NT2/D1 (cell line): ENCODE results near the gene EFNA4.

ENCODE experiments used
- DNase-seq: peaks from one replicate; pipeline ENCODE4 v3.0.0-alpha.2; 2011; ENCODE audit warnings: low read depth, low spot score
- H3K27me3 ChIP-seq: 2 replicates; pipeline ENCODE4 v1.6.0; 2011; ENCODE audit warnings: mild to moderate bottlenecking; ENCODE audit not compliant: insufficient read length, insufficient read depth
- H3K36me3 ChIP-seq: 2 replicates; pipeline ENCODE4 v1.6.1; 2011; ENCODE audit warnings: mild to moderate bottlenecking, low read length, mixed read lengths; ENCODE audit not compliant: insufficient read depth, insufficient read length
- H3K4me1 ChIP-seq: 2 replicates; pipeline ENCODE4 v1.5.1; 2011; ENCODE audit not compliant: insufficient read depth, insufficient read length
- H3K4me3 ChIP-seq: 2 replicates; pipeline ENCODE4 v1.5.1; 2011; ENCODE audit warnings: low read depth; ENCODE audit not compliant: insufficient read length
- H3K9ac ChIP-seq: 2 replicates; pipeline ENCODE4 v1.6.0; 2011; ENCODE audit warnings: low read depth; ENCODE audit not compliant: insufficient read length
- H3K9me3 ChIP-seq: 2 replicates; pipeline ENCODE4 v1.5.1; 2011; ENCODE audit warnings: mild to moderate bottlenecking, low read length; ENCODE audit not compliant: insufficient read depth
- SUZ12 ChIP-seq: IDR thresholded peaks from 2 replicates; pipeline ENCODE4 v1.6.1; 2011; ENCODE audit not compliant: insufficient read length, insufficient read depth; ENCODE audit errors: extremely low read depth
- YY1 ChIP-seq: IDR thresholded peaks from 2 replicates; pipeline ENCODE4 v1.6.1; 2011; ENCODE audit not compliant: insufficient read length, insufficient read depth
- ZNF274 ChIP-seq: IDR thresholded peaks from 2 replicates; pipeline ENCODE4 v1.6.1; 2011; ENCODE audit warnings: mild to moderate bottlenecking, low read depth, low read length

EFNA4 gene

GRCh38 chr1:155072531-155073289, 9.2 kb downstream of the EFNA4 start:
- H3K4me3 ChIP-seq: no peak overlapping the region
- no peak overlapping the region for H3K9ac ChIP-seq
- no peaks in the 10 kb centered on the region for H3K9me3 ChIP-seq

GRCh38 chr1:155073377-155074242, 10.1 kb downstream of the EFNA4 start:
- no peaks in the 10 kb centered on the region for H3K9me3 ChIP-seq
- peaks cover 57% of the 10 kb centered on the region for H3K4me1 ChIP-seq
- peaks cover 14% of the 10 kb centered on the region for H3K27me3 ChIP-seq
- DNase-seq: no peak
- TF ChIP-seq YY1 (no peak), ZNF274 (no peak), SUZ12 (no peak)
- no peak overlapping the region for H3K9ac ChIP-seq
- no peak overlapping the region for H3K4me3 ChIP-seq
- peaks cover 15% of the 10 kb centered on the region for H3K36me3 ChIP-seq

More at GRCh38 chr1:155072531-155073289, 9.2 kb downstream of the EFNA4 start:
- Histone ChIP-seq H3K36me3 (peaks cover 23% of the 10 kb centered on the region), H3K4me1 (peaks cover 52% of the 10 kb centered on the region), H3K27me3 (peaks cover 6% of the 10 kb centered on the region)
- TF ChIP-seq YY1: no peak
- no peak for TF ChIP-seq SUZ12
- no peak for TF ChIP-seq ZNF274
- DNase-seq: no peak

- Histone ChIP-seq H3K4me1 (peaks cover 45% of the 10 kb centered on the region), H3K9ac (no peak overlapping the region), H3K9me3 (no peaks in the 10 kb centered on the region), H3K36me3 (no peaks in the 10 kb centered on the region), H3K27me3 (peaks cover 32% of the 10 kb centered on the region), H3K4me3 (no peak overlapping the region)
- no peak for TF ChIP-seq YY1
- DNase-seq: no peak
These were observed 12.0 kb downstream of the EFNA4 start for GRCh38 chr1:155075535-155075934.

- no peaks in the 10 kb centered on the region for H3K36me3 ChIP-seq
- peaks cover 41% of the 10 kb centered on the region for H3K27me3 ChIP-seq
- no peak overlapping the region for H3K4me3 ChIP-seq
- no peak overlapping the region for H3K9ac ChIP-seq
- no peak for TF ChIP-seq YY1
- no peak for TF ChIP-seq ZNF274
- no peak for TF ChIP-seq SUZ12
- no peaks in the 10 kb centered on the region for H3K9me3 ChIP-seq
- DNase-seq: no peak
- H3K4me1 ChIP-seq: peaks cover 45% of the 10 kb centered on the region
These were observed 12.8 kb downstream of the EFNA4 start for GRCh38 chr1:155076371-155076770.

- no peak for DNase-seq
- Histone ChIP-seq H3K27me3 (peaks cover 50% of the 10 kb centered on the region), H3K9me3 (no peaks in the 10 kb centered on the region), H3K36me3 (no peaks in the 10 kb centered on the region), H3K4me3 (no peak overlapping the region), H3K4me1 (peaks cover 37% of the 10 kb centered on the region), H3K9ac (no peak overlapping the region)
- TF ChIP-seq ZNF274: no peak
- no peak for TF ChIP-seq SUZ12
- no peak for TF ChIP-seq YY1
These were observed 13.8 kb downstream of the EFNA4 start for GRCh38 chr1:155077346-155077745.

GRCh38 chr1:155077758-155078445, 14.4 kb downstream of the EFNA4 start:
- Histone ChIP-seq H3K9ac (peak overlapping the region; percentile 37), H3K36me3 (no peaks in the 10 kb centered on the region), H3K4me3 (peak overlapping the region; percentile 5), H3K9me3 (no peaks in the 10 kb centered on the region), H3K4me1 (peaks cover 38% of the 10 kb centered on the region), H3K27me3 (peaks cover 56% of the 10 kb centered on the region)
- no peak for DNase-seq
- no peak for TF ChIP-seq YY1
- no peak for TF ChIP-seq ZNF274
- TF ChIP-seq SUZ12: no peak
